Mesothelial cell of epicardium (in vitro differentiated cells): ENCODE measurements around the gene LENG1. TPM values are rescaled to one million over a fixed set of nuclear protein-coding genes. Genes with fewer than 3 reads are reported as not detected.
"Not testable (repeated sequence)": the region's sequence is repeated elsewhere in the genome, so short reads cannot be mapped to it uniquely, and the experiment has no call there.

Experiments
- DNase-seq, 2 experiments: peaks; one replicate each; pipeline ENCODE4 v3.0.0; 2021; ENCODE audit warnings: low spot score in 2 of 2; ENCODE audit not compliant: unreplicated experiment in 2 of 2
- H3K27ac Mint-ChIP-seq: 2 replicates; pipeline ENCODE4 v1.8.0; 2021; ENCODE audit warnings: mixed read lengths
- H3K27me3 Mint-ChIP-seq: 2 replicates; pipeline ENCODE4 v1.8.0; 2021; ENCODE audit warnings: low read depth, mixed read lengths
- H3K36me3 Mint-ChIP-seq: 2 replicates; pipeline ENCODE4 v1.8.0; 2021; ENCODE audit warnings: mixed read lengths
- H3K4me1 Mint-ChIP-seq: 2 replicates; pipeline ENCODE4 v1.8.0; 2021; ENCODE audit warnings: mixed read lengths
- H3K4me3 Mint-ChIP-seq: 2 replicates; pipeline ENCODE4 v1.8.0; 2021; ENCODE audit warnings: mild to moderate bottlenecking, moderate library complexity, mixed read lengths
- H3K9me3 Mint-ChIP-seq: 2 replicates; pipeline ENCODE4 v1.8.0; 2021; ENCODE audit warnings: mixed read lengths
- total RNA-seq: library from RNA; stranded (reverse); gene quantifications from 3 replicates; pipeline ENCODE4 v1.2.1, GENCODE V29; 2021
- TF ChIP-seq, protein P1 (sequence below): fragments of 200-600 bp; sonication (generic); IDR thresholded peaks from one replicate; pipeline ENCODE4 v1.5.0; 2021; ENCODE audit warnings: antibody characterized with exemption; ENCODE audit not compliant: unreplicated experiment

Gene LENG1
- total RNA-seq, 1 donor from 2014 or later, result 6.4 TPM

DNA sequence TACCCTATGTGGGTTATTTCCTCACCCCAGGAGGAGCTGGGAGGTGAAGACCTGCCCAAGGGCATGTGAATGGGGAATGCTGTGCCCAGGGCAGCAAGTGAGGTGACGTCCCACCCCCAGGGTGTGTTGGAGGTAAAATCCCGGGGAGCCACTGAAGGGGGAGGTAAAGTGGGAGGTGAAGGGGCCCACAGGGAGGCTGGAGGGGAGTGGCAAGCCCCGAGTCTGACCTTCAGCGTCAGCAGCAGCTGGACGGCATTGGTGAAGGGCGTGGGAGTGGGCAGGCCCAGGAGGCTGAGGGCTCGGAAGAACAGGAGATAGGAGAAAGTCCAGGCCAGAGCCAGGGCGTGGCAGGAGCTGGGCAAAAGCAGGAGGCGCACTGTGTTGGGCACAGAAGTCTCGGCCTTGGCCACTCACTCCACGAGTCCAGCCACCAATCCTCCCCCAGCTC, 27.4 kb upstream of the LENG1 start:
- H3K4me1 Mint-ChIP-seq, result peaks cover 20% of the 10 kb centered on the region
- H3K36me3 Mint-ChIP-seq, result peaks cover 14% of the 10 kb centered on the region
- DNase-seq, result no peak
- H3K27ac Mint-ChIP-seq, result peak overlapping the region; percentile 85
- H3K27me3 Mint-ChIP-seq, result no peaks in the 10 kb centered on the region
- TF ChIP-seq, protein P1, sequence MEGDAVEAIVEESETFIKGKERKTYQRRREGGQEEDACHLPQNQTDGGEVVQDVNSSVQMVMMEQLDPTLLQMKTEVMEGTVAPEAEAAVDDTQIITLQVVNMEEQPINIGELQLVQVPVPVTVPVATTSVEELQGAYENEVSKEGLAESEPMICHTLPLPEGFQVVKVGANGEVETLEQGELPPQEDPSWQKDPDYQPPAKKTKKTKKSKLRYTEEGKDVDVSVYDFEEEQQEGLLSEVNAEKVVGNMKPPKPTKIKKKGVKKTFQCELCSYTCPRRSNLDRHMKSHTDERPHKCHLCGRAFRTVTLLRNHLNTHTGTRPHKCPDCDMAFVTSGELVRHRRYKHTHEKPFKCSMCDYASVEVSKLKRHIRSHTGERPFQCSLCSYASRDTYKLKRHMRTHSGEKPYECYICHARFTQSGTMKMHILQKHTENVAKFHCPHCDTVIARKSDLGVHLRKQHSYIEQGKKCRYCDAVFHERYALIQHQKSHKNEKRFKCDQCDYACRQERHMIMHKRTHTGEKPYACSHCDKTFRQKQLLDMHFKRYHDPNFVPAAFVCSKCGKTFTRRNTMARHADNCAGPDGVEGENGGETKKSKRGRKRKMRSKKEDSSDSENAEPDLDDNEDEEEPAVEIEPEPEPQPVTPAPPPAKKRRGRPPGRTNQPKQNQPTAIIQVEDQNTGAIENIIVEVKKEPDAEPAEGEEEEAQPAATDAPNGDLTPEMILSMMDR, result no peak
- H3K9me3 Mint-ChIP-seq, result no peaks in the 10 kb centered on the region
- H3K4me3 Mint-ChIP-seq, result peak overlapping the region; percentile 81

DNA sequence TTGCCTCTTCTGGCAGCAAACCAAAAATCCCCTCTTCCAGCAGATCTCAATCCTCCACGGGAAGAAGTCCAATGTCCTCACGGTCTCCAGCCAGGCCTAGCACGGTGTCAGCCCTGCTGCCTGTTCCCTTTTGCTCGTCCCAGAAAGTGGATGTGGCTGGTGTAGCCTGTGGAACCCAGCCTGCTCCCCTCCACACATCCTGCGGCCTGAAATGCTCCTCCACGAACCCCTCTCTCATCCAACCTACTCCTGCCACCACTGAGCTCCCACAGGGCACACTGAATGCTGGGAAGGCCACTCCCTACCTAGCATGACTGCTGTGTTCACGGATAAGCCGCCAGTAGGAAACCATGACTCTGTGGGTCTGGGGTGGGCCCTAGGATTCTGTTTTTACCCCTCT, 26.8 kb upstream of the LENG1 start:
- H3K27ac Mint-ChIP-seq, result no peak overlapping the region
- no peak for DNase-seq

DNA sequence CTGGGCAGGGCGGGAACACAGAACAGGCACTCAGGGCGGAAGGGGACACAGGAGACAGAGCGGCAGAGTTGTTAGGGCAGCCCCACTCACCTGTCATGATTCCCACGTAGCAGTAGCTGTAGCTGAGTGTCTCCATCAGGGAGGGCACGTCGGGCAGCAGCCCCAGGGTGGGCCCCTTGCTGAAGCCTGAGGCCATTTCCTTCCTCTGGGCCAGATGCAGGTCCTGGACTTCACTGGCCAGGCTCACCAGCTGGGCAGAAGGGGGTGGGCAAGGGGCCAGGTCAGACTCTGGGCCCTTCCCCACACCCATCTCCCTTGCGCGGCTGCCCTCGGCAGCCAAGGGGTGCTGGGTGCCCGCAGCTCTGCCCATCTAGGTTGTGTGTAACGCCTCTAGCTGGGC, 23.9 kb upstream of the LENG1 start:
- no peak overlapping the region for H3K4me3 Mint-ChIP-seq
- H3K27ac Mint-ChIP-seq, result no peak overlapping the region
- no peaks in the 10 kb centered on the region for H3K27me3 Mint-ChIP-seq
- H3K9me3 Mint-ChIP-seq, result no peaks in the 10 kb centered on the region
- DNase-seq, result no peak
- TF ChIP-seq, protein P1, result no peak
- peaks cover 19% of the 10 kb centered on the region for H3K36me3 Mint-ChIP-seq
- peaks cover 14% of the 10 kb centered on the region for H3K4me1 Mint-ChIP-seq

More for the DNA sequence above, 26.8 kb upstream of the LENG1 start:
- H3K4me3 Mint-ChIP-seq, result no peak overlapping the region
- H3K4me1 Mint-ChIP-seq, result peaks cover 14% of the 10 kb centered on the region
- no peaks in the 10 kb centered on the region for H3K27me3 Mint-ChIP-seq
- H3K9me3 Mint-ChIP-seq, result no peaks in the 10 kb centered on the region
- TF ChIP-seq, protein P1, result no peak
- peaks cover 15% of the 10 kb centered on the region for H3K36me3 Mint-ChIP-seq

DNA sequence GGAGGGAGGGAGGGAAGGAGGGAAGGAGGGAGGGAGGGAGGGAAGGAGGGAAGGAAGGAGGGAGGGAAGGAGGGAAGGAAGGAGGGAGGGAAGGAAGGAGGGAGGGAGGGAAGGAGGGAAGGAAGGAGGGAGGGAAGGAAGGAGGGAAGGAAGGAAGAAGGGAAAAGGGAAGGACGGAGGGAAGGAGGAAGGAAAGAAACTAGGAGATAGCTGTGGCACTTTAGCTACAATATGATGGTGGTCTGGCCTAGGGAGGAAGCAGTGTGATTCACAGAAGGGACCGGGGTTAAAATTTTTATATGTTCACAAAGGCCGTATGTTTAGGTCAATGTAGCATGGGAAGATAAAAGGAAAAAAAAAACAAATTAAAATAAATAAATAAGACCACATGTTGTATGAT, 22.4 kb upstream of the LENG1 start:
- H3K4me3 Mint-ChIP-seq, H3K27ac Mint-ChIP-seq, H3K4me1 Mint-ChIP-seq, H3K27me3 Mint-ChIP-seq, DNase-seq, H3K9me3 Mint-ChIP-seq: not testable (repeated sequence)
- peaks cover 23% of the 10 kb centered on the region for H3K36me3 Mint-ChIP-seq

DNA sequence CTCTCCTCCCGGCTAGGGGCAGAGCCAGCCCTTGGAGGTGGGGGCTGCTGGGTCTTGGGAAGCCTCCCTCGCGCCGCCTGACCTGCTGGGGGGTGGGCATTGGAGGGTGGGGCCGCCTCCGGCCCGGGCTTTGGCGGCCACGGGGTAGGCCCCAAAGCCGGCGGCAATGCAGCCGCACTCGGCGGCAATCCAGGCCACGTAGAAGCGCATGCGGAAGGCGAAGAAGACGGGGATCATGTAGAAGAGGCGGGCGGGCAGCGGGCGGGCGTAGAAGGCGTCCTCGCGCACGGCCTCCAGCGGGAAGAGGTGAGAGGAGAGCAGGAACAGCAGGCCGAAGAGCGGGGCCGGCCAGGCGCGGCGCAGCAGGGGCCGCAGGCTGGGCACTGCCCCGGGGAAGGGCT, 21.2 kb upstream of the LENG1 start:
- Mint-ChIP-seq H3K36me3 (peaks cover 27% of the 10 kb centered on the region), H3K27ac (no peak overlapping the region), H3K9me3 (no peaks in the 10 kb centered on the region), H3K4me1 (no peaks in the 10 kb centered on the region), H3K4me3 (no peak overlapping the region), H3K27me3 (no peaks in the 10 kb centered on the region)
- no peak for DNase-seq
- TF ChIP-seq, protein P1, result no peak

DNA sequence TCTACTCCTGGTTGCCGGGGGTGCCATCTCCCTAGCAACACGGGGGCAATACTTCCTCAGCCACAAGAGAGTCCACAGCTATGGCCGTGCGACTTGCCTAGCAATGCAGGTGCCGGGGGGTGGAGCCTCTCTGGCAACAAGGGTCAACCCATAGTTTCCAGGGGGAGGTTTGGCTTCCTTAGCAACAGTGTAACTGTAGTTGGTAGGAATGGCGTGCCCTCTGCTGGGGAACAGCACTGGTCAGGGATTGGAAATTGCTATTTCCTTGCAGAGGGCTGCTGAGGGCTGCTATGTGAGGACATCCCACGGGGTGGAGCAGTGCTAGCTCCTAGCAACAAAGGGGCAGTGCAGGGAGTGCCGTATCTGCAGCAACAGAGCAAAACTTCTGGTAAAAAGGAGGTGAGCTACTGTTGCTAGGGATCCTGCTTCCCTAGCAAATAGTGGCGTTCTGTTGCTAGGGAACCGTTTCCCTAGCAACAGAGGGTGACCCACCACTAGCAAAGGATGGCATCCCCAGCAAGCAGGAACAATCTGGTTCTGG, 20.5 kb upstream of the LENG1 start:
- Mint-ChIP-seq H3K4me3 (no peak overlapping the region), H3K4me1 (no peaks in the 10 kb centered on the region), H3K27me3 (no peaks in the 10 kb centered on the region), H3K36me3 (peaks cover 25% of the 10 kb centered on the region), H3K9me3 (no peaks in the 10 kb centered on the region), H3K27ac (no peak overlapping the region)
- DNase-seq, result no peak
- TF ChIP-seq, protein P1, result no peak
